Astrocyte (in vitro differentiated cells and primary cell): ENCODE measurements around the gene NIFK. TPM values are rescaled to one million over a fixed set of nuclear protein-coding genes. Genes with fewer than 3 reads are reported as not detected.
A peak's percentile ranks its signal among the peaks of the same experiment; 100 is the strongest.

Source experiments
- DNase-seq: peaks from one replicate; pipeline ENCODE4 v3.0.0-alpha.2; 2010; ENCODE audit warnings: low read depth
- FAIRE-seq: peaks from 2 replicates; lab custom pipeline; 2011; peaks lifted over from hg19 to GRCh38; lab: Jason Lieb, UNC
- H2AFZ ChIP-seq: 2 replicates; pipeline ENCODE4 v1.6.0; 2012; ENCODE audit warnings: low read depth, low read length, inconsistent platforms
- H3K27ac ChIP-seq: 2 replicates; pipeline ENCODE4 v1.5.1; 2011; ENCODE audit warnings: low read depth, low read length, inconsistent platforms
- H3K27me3 ChIP-seq: 2 replicates; pipeline ENCODE4 v1.6.0; 2011; ENCODE audit warnings: low read length, inconsistent platforms; ENCODE audit not compliant: insufficient read depth
- H3K36me3 ChIP-seq: 2 replicates; pipeline ENCODE4 v1.5.1; 2011; ENCODE audit warnings: low read length, inconsistent platforms; ENCODE audit not compliant: insufficient read depth
- H3K4me1 ChIP-seq: 2 replicates; pipeline ENCODE4 v1.5.1; 2011; ENCODE audit warnings: low read length, inconsistent platforms; ENCODE audit not compliant: insufficient read depth
- H3K4me2 ChIP-seq: 2 replicates; pipeline ENCODE4 v1.6.0; 2012; ENCODE audit warnings: low read length, inconsistent platforms
- H3K4me3 ChIP-seq: 2 replicates; pipeline ENCODE4 v1.5.1; 2011; ENCODE audit warnings: low read depth, mild to moderate bottlenecking, low read length, inconsistent platforms; ENCODE audit not compliant: insufficient read depth
- H3K79me2 ChIP-seq: 2 replicates; pipeline ENCODE4 v1.6.0; 2012; ENCODE audit warnings: mild to moderate bottlenecking, low read length, inconsistent platforms; ENCODE audit not compliant: insufficient read depth
- H3K9ac ChIP-seq: 2 replicates; pipeline ENCODE4 v1.6.0; 2012; ENCODE audit warnings: mild to moderate bottlenecking, low read length, inconsistent platforms
- H3K9me3 ChIP-seq: 2 replicates; pipeline ENCODE4 v1.5.1; 2012; ENCODE audit warnings: low read depth, mild to moderate bottlenecking, low read length, inconsistent platforms; ENCODE audit not compliant: insufficient read depth
- H4K20me1 ChIP-seq: 2 replicates; pipeline ENCODE4 v1.6.0; 2012; ENCODE audit warnings: low read length, inconsistent platforms; ENCODE audit not compliant: insufficient read depth
- H3K27ac Mint-ChIP-seq: one replicate; pipeline ENCODE4 v1.8.0; 2021; ENCODE audit warnings: mild to moderate bottlenecking, mixed read lengths; ENCODE audit not compliant: unreplicated experiment
- H3K27me3 Mint-ChIP-seq: one replicate; pipeline ENCODE4 v1.8.0; 2021; ENCODE audit warnings: low read depth, mixed read lengths; ENCODE audit not compliant: unreplicated experiment
- H3K36me3 Mint-ChIP-seq: one replicate; pipeline ENCODE4 v1.8.0; 2021; ENCODE audit warnings: low read depth, mixed read lengths; ENCODE audit not compliant: unreplicated experiment
- H3K4me1 Mint-ChIP-seq: one replicate; pipeline ENCODE4 v1.8.0; 2021; ENCODE audit warnings: low read depth, mixed read lengths; ENCODE audit not compliant: unreplicated experiment
- H3K4me3 Mint-ChIP-seq: one replicate; pipeline ENCODE4 v1.8.0; 2021; ENCODE audit warnings: mild to moderate bottlenecking, moderate library complexity, mixed read lengths; ENCODE audit not compliant: unreplicated experiment
- H3K9me3 Mint-ChIP-seq: one replicate; pipeline ENCODE4 v1.8.0; 2021; ENCODE audit warnings: mild to moderate bottlenecking, mixed read lengths; ENCODE audit not compliant: unreplicated experiment
- EZH2 ChIP-seq: IDR thresholded peaks from 2 replicates; pipeline ENCODE4 v1.6.1; 2012; ENCODE audit warnings: mild to moderate bottlenecking, low read length, inconsistent platforms; ENCODE audit not compliant: insufficient read depth
- total RNA-seq: library from RNA; stranded (reverse); gene quantifications from 2 replicates; pipeline ENCODE4 v1.2.1, GENCODE V29; 2021
- TF ChIP-seq, protein P1 (sequence below): IDR thresholded peaks from 2 replicates; pipeline ENCODE4 v1.5.1; 2011; ENCODE audit warnings: low read depth, mild to moderate bottlenecking, inconsistent platforms, low read length, moderate library complexity; ENCODE audit not compliant: insufficient read depth

The NIFK gene
- total RNA-seq, 1 donor from 2014 or later = 75.0 TPM

DNA sequence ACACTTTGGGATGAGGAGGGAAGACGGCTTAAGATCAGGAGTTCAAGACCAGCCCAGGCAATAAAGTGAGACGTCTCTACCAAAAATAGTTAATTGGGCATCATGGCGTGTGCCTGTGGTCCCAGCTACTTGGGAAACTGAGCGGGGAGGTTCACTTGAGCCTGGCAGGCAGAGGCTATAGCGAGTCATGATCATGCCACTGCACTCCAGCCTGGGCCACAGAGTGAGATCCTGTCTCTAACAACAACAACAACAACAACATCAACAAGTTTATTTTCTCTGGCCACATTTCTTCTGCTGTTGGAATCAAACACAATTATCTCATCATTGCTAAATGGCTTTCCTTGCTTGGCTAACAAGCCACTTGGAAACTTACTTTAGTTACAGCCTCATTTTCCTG, 13.4 kb downstream of the NIFK start:
- Histone ChIP-seq H3K4me1 (peaks cover 13% of the 10 kb centered on the region), H3K9ac (no peak overlapping the region), H3K36me3 (peaks cover 15% of the 10 kb centered on the region), H3K4me2 (no peak overlapping the region), H3K79me2 (no peaks in the 10 kb centered on the region), H3K27ac (peak overlapping the region; percentile 83), H2AFZ (no peak overlapping the region), H3K9me3 (no peaks in the 10 kb centered on the region), H3K27me3 (no peaks in the 10 kb centered on the region), H4K20me1 (no peaks in the 10 kb centered on the region), H3K4me3 (no peak overlapping the region)
- FAIRE-seq (no peak), DNase-seq (no peak)
- peaks cover 2% of the 10 kb centered on the region for H3K36me3 Mint-ChIP-seq
- no peak overlapping the region for H3K27ac Mint-ChIP-seq
- H3K4me1 Mint-ChIP-seq = peaks cover 5% of the 10 kb centered on the region
- TF ChIP-seq, protein P1, sequence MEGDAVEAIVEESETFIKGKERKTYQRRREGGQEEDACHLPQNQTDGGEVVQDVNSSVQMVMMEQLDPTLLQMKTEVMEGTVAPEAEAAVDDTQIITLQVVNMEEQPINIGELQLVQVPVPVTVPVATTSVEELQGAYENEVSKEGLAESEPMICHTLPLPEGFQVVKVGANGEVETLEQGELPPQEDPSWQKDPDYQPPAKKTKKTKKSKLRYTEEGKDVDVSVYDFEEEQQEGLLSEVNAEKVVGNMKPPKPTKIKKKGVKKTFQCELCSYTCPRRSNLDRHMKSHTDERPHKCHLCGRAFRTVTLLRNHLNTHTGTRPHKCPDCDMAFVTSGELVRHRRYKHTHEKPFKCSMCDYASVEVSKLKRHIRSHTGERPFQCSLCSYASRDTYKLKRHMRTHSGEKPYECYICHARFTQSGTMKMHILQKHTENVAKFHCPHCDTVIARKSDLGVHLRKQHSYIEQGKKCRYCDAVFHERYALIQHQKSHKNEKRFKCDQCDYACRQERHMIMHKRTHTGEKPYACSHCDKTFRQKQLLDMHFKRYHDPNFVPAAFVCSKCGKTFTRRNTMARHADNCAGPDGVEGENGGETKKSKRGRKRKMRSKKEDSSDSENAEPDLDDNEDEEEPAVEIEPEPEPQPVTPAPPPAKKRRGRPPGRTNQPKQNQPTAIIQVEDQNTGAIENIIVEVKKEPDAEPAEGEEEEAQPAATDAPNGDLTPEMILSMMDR = no peak
- no peak for TF ChIP-seq EZH2
- no peak overlapping the region for H3K4me3 Mint-ChIP-seq
- no peaks in the 10 kb centered on the region for H3K9me3 Mint-ChIP-seq
- H3K27me3 Mint-ChIP-seq = no peaks in the 10 kb centered on the region

DNA sequence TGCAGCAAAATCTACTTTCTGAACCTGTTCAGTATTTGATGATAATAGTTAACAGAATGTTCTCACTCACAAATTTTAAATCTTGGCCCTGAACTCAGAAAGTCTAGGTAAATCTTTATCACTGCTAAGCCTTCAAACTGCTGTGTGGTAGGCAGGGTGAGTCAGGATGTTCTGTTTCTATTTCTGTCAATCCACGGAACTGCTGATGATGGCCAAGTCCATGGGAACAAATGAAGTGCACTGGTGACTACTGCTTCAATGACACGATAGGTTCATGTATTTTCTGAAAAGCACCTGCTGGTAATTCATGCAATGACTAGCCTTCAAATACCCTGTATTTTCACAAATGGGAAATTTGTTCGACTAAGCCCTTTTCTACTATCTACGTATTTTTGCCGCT, 14.2 kb downstream of the NIFK start:
- H3K9ac ChIP-seq = peak overlapping the region; percentile 64
- H3K79me2 ChIP-seq = no peaks in the 10 kb centered on the region
- peaks cover 13% of the 10 kb centered on the region for H3K4me1 ChIP-seq
- peak overlapping the region; percentile 83 for H3K27ac ChIP-seq
- H2AFZ ChIP-seq = no peak overlapping the region
- H3K9me3 ChIP-seq = no peaks in the 10 kb centered on the region
- H3K27ac Mint-ChIP-seq = no peak overlapping the region
- H3K4me3 ChIP-seq = no peak overlapping the region
- H3K27me3 Mint-ChIP-seq = no peaks in the 10 kb centered on the region
- H3K36me3 Mint-ChIP-seq = peaks cover 2% of the 10 kb centered on the region
- H3K27me3 ChIP-seq = no peaks in the 10 kb centered on the region
- DNase-seq = peak; percentile 68
- peaks cover 5% of the 10 kb centered on the region for H3K4me1 Mint-ChIP-seq
- TF ChIP-seq, protein P1 = no peak
- TF ChIP-seq EZH2 = no peak
- H3K4me3 Mint-ChIP-seq = no peak overlapping the region
- H3K9me3 Mint-ChIP-seq = no peaks in the 10 kb centered on the region
- FAIRE-seq = no peak
- no peaks in the 10 kb centered on the region for H4K20me1 ChIP-seq
- peak overlapping the region; percentile 64 for H3K4me2 ChIP-seq
- peaks cover 6% of the 10 kb centered on the region for H3K36me3 ChIP-seq

DNA sequence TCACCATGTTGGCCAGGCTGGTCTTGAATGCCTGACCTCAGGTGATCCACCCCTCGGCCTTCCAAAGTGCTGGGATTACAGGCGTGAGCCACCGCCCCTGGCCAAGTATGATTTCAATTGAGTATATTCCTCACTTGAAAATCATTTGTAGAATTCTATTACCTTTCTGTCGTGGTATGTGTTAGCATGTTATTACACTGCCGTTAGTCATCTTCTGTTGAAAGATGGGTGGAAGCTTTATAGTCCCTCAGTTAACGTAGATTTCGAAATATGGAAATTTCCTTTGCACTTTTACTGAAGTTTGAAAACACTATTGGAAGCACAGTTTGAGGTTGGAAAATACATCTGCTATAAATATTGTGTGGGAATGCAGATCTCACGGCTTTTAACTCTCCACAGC, 14.7 kb downstream of the NIFK start:
- H3K9ac ChIP-seq = peak overlapping the region; percentile 64
- DNase-seq (peak; percentile 78), FAIRE-seq (no peak)
- no peaks in the 10 kb centered on the region for H3K79me2 ChIP-seq
- H3K27ac Mint-ChIP-seq = peak overlapping the region; percentile 1
- H3K4me1 Mint-ChIP-seq = peaks cover 5% of the 10 kb centered on the region
- peaks cover under 1% of the 10 kb centered on the region for H3K36me3 ChIP-seq
- H4K20me1 ChIP-seq = no peaks in the 10 kb centered on the region
- no peaks in the 10 kb centered on the region for H3K9me3 ChIP-seq
- H2AFZ ChIP-seq = no peak overlapping the region
- TF ChIP-seq EZH2 = no peak
- TF ChIP-seq, protein P1 = no peak
- peaks cover 2% of the 10 kb centered on the region for H3K36me3 Mint-ChIP-seq
- H3K9me3 Mint-ChIP-seq = no peaks in the 10 kb centered on the region
- H3K27ac ChIP-seq = peak overlapping the region; percentile 83
- H3K27me3 ChIP-seq = no peaks in the 10 kb centered on the region
- H3K4me3 ChIP-seq = no peak overlapping the region
- no peaks in the 10 kb centered on the region for H3K27me3 Mint-ChIP-seq
- H3K4me1 ChIP-seq = peaks cover 13% of the 10 kb centered on the region
- H3K4me2 ChIP-seq = peak overlapping the region; percentile 64
- H3K4me3 Mint-ChIP-seq = no peak overlapping the region
